T47D (cell line): ENCODE results near the gene AWAT2.
"Not testable (repeated sequence)": the region's sequence is repeated elsewhere in the genome, so short reads cannot be mapped to it uniquely, and the experiment has no call there.

Experiments used
- DNase-seq, 2 experiments: peaks; one replicate each; pipeline versions ENCODE4 v3.0.0 to v3.0.0-alpha.2; 2011 to 2012; ENCODE audit warnings: low read depth in 1 of 2, low spot score in 1 of 2
- JUND ChIP-seq: IDR thresholded peaks from 2 replicates; pipeline ENCODE4 v1.6.1; 2012; ENCODE audit warnings: low read depth
- in situ Hi-C: cut with HindIII; loops from 2 replicates; pipeline ENCODE4 v1.10.0; 2016; ENCODE audit warnings: low sequenced_read_pairs, low pct_unique_long_range_greater_than_20kb

The AWAT2 gene

DNA sequence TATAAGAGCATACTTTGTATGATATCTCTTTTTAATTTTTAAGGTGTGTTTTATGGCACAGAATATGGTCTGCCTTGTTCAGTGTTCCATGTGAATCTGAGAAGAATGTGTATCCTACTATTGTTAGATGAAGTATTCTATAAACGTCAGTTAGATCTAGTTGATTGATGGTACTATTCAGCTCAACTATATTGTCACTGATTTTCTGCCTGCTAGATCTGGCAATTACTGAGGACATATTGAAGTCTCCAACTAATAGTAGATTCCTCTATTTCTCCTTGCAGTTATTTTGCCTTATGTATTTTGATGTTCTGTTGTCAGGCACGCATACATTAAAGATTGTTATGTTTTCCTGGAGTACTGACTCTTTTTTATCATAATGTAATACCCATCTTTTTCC is 39.8 kb downstream of the AWAT2 start:
- DNase-seq = no peak
- in situ Hi-C loops = no loop called here
- no peak for TF ChIP-seq JUND

DNA sequence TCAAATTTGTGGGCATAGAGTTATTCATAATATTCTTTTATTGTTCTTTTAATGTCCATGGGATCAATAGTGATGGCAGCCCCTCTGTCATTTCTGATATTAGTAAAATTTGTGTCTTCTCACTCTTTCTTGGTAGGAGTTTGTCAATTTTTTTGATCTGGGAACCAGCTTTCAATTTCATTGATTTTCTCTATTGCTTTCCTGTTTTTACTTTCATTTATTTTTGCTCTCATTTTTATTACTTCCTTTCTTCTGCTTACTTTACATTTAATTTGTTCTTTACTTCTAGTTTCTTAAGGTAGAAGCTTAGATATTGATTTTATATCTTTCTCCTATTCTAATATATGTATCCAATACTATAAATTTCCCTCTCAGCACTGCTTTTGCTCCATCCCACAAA is 40.7 kb downstream of the AWAT2 start:
- DNase-seq = no peak
- in situ Hi-C loops = no loop called here
- TF ChIP-seq JUND = no peak

DNA sequence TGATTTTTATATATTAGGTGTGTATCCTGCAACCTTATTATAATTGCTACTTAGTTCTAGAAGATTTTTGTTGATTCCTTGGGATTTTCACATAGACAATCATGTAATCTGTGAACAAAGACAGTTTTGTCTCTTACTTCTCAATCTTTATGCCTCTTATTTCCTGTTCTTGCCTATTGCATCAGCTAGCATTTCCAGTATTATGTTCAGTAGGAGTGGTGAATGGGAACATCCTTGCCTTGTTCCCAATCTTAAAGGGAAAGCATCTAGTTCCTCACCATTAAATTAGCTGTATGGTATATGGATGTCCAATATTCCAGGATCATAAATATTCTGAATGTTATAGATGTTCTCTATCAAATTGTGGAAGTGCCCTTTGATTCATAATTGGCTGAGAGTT is 41.8 kb downstream of the AWAT2 start:
- no peak for DNase-seq
- TF ChIP-seq JUND = no peak

DNA sequence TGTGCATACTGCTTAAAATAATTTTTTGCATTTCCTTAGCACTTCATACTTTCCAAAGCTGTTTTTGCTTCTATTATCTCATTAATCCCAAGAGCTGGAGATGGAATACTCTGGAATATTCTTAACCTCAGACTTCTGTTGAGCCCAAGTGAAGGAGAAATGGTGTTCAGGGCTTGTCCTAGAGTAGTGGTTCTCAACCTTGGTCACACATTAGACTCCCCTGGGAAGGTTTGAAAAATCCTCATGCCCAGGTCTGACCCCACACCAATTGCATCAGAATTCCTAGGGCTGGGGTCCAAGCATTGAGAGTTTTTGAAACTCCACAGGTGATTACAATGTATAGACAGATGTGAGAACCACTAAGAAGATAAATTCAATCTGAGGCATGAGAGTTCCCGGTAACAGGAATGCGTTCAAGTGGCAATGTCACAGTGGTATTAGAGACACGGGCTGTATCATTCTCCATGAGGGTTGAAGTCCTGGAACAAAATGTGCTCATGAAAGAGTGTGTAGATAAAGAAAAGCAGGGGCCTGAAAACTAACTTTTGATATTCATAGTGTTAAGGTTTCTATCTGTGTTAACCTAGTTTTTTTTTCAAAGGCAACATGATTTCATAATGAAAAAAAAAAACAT is 47.9 kb downstream of the AWAT2 start:
- no peak for DNase-seq
- no peak for TF ChIP-seq JUND
- in situ Hi-C loops = no loop called here

More for the DNA sequence above, 41.8 kb downstream of the AWAT2 start:
- in situ Hi-C loops = no loop called here

DNA sequence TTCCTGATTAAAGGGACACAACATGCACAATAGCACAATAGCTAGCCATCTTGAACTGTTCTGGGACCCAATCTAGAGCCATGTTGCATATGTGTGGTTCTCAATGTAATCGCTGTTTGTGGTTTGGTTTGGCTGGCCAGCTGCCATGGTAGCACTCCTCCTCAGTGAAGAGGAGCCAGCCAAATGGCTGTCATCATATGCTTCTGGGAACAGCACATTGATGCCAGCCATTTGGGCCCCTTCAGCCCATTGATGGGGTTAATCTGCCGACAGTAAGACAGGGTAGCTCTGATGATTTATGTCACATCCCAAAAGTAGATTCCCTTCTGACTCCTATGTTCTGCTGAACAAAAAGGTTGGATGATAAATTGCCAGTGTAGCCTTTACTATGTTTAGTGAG is 48.5 kb downstream of the AWAT2 start:
- no peak for DNase-seq
- TF ChIP-seq JUND = no peak
- in situ Hi-C loops = no loop called here

DNA sequence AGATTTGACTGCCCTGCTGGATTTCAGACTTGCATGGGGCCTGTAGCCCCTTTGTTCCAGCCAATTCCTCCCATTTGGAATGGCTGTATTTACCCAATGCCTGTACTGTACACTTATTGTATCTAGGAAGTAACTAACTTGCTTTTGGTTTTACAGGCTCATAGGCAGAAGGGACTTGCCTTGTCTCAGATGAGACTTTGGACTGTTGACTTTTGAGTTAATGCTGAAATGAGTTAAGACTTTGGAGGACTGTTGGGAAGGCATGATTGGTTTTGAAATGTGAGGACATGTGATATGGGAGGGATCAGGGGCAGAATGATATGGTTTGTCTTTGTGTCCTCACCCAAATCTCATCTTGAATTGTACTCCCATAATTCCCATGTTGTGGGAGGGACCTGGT is 51.4 kb downstream of the AWAT2 start:
- in situ Hi-C loops, DNase-seq: not testable (repeated sequence)

DNA sequence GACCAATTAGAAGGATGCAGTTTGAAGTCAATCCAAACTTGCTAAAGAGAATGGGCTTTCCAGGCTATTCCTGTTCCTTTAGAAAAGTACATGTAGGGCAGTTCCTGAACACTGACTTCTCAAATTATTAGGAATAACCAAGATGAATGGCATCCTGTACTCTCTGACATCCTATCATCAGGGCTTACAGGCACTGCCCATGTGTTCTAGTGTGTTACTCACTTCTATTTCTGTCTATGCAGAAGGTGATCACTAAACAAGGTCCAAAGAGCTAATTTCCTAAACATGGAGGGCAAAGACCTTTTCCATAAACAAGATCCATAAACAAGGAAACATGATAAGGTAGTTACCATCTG is 53.6 kb downstream of the AWAT2 start:
- no peak for TF ChIP-seq JUND
- in situ Hi-C loops = no loop called here
- DNase-seq = no peak

DNA sequence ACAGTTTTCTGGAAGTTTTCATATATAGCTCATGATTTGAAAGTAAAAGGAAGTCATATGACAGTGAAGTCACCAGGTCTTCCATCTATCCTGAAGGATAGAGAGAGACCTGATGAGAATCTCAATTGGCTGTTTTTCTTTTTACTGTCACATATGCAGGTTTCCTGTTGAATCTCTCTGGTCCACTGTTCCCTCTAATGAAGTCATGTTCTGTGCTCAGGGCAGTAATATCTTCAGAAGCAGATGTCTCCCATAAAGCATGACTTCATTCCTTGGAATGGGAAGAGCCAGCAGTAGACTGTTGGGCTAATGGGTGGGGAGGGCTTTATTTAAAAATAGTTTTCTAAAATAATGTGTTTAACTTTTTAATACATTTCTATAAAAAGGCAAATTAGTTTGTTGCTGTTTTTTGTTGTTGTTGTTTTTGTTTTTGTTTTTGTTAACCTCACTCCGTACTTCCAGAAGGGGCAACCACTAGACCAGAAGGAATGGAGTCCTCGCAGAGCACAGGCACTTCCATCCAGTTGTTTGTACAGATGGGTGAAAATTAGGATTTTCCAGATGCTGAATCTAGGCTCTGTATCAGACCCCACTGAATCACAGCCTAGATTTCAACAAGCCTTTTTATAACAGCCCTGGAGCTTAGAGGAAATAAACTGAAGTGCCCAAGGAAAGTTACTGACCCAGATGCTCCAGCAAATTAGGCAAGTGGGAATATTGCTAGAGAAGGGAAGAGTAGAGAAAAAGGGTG is 54.2 kb downstream of the AWAT2 start:
- DNase-seq = no peak
- in situ Hi-C loops = no loop called here
- TF ChIP-seq JUND = no peak

DNA sequence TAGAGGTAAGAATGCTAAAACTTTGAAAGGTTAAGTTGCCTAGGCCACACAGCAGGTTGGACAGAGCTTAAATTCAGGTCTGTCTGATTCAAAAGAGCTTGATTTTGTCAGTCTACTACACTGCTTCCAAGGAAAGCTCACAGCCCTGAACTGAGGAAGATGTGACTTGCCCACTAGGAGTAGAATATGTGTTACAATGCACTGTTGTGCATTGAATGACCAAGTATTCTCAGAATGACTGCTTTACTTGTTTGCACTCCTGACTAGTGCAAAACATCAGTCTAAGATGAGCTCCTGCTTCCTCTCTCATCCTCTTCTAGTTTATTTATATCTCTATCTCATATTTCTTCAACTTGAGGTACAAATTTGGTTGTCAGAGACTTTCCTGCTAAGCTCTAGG is 56.2 kb downstream of the AWAT2 start:
- no peak for TF ChIP-seq JUND
- no peak for DNase-seq
- in situ Hi-C loops = no loop called here

DNA sequence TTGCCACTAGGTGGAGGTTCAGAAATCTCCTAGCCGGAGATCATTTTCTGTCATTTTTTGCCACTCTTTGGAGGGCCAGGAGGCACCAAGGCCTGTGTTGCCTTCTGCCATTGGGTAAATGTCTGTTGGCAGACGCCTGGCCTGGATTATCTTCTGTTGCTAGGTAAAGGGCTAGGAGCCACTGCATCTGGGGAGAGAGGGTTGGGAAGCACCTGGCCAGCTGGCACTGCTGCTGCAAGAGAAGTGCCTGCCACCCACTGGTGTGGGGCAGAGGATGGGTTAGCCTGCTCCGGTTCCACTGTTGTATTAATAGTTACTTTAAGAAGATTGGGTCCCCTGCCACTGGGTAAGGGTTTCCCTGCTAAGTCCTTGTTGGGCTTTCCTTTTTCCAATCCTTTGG is 58.1 kb downstream of the AWAT2 start:
- in situ Hi-C loops = no loop called here
- no peak for DNase-seq
- TF ChIP-seq JUND = no peak
